Mononuclear cell (primary cell): Measurements from ENCODE around the gene SH3TC2. TPM values are rescaled to one million over a fixed set of nuclear protein-coding genes. Genes with fewer than 3 reads are reported as not detected.

Experiments used
- H3K27me3 ChIP-seq: 2 replicates; pipeline ENCODE4 v1.6.0; 2011; ENCODE audit warnings: low read length, control low read depth; ENCODE audit not compliant: insufficient read depth
- H3K4me1 ChIP-seq: 2 replicates; pipeline ENCODE4 v1.5.1; 2011; ENCODE audit warnings: mild to moderate bottlenecking, low read length, control low read depth; ENCODE audit not compliant: insufficient read depth
- H3K4me3 ChIP-seq: 2 replicates; pipeline ENCODE4 v1.5.1; 2011; ENCODE audit warnings: mild to moderate bottlenecking, low read length, moderate library complexity
- H3K9me3 ChIP-seq: 2 replicates; pipeline ENCODE4 v1.5.1; 2011; ENCODE audit warnings: low read depth, mild to moderate bottlenecking, control low read depth, low read length
- total RNA-seq: library from RNA; depleted of rRNA; stranded (reverse); fragments of >200 nt; gene quantifications from one replicate; pipeline ENCODE4 v1.2.3, GENCODE V29; 2012

The SH3TC2 gene
- total RNA-seq, 1 donor, result 3.7 TPM

DNA sequence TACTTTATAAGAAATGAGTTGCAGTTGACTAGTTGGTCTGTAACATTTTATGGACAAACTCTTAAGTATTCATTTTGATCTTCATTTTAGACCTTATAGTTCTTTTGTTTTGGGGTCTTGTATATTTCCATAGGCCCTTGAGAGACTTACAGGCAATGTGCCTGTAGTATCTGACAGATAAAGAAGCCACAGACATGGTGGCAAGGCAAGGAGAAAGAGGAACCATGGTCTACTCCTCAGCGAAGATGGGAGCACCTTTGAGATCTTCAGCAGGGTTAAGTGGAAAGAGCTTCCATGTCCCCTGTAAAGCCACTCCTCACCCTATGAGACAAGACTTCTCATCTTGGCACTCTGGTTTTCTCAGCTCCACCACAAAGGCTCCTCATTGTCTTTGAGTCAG is 56.4 kb downstream of the SH3TC2 start:
- Histone ChIP-seq H3K4me1 (no peaks in the 10 kb centered on the region), H3K4me3 (no peak overlapping the region), H3K9me3 (no peaks in the 10 kb centered on the region), H3K27me3 (no peaks in the 10 kb centered on the region)

DNA sequence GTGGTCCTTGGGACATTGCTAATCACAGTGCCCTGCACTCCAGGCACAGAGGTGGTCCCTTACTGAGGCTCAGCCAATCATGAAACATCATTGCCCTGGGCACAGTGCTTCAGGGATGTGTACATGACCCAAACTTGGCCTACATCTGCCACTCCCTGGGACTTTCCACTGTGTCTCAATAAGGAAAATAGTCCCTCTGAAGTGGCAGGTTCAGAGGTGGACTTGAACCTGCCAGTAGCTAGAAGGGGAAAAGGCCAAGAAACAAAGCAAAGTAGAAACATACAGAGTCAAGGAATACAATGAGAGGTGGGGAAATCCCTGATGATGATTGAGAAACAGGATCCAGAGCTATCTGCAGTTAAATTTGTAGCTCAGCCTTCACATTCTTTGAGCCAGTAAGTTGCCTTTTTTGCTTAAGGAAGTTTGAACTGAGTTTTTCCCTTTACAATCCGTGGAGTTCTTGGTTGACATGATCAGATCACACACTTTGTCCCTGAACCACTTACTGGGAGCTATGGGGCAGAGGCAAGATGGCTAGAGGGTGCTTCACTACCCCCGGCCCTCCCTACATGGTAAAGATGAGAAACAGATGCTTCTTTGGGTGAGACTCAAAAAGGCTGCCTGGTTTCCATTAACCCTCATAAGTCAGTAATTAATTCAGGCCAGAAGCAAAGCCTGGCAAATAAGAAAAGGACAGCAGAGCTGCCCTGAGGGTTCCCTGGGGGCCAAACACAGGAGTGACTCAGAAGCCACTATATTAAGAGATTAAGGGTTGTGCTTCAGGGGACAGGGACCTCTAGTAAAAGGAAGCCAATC is 57.6 kb downstream of the SH3TC2 start:
- H3K9me3 ChIP-seq, result no peaks in the 10 kb centered on the region
- H3K27me3 ChIP-seq, result no peaks in the 10 kb centered on the region
- no peaks in the 10 kb centered on the region for H3K4me1 ChIP-seq
- H3K4me3 ChIP-seq, result no peak overlapping the region

DNA sequence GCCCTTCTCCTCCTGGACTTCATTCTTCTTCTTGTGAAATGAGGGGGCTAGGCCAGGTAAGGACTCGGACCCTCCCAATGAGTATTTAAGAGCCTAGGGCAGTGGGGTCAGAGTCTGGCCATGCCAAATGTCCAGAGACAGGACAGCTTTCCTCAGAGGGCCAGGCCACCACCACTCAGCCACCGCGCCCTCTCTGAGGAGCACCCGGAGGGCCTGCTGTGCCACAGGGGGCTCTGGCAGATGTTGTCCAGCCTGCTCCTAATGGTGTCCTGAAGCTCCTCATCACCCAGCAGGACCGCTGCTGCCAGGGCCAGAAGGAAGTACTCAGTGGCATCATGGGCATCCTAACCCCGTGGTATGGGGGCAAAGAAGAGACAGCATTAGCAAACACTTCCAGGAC is 58.3 kb downstream of the SH3TC2 start:
- Histone ChIP-seq H3K27me3 (no peaks in the 10 kb centered on the region), H3K9me3 (no peaks in the 10 kb centered on the region), H3K4me3 (no peak overlapping the region), H3K4me1 (no peaks in the 10 kb centered on the region)

DNA sequence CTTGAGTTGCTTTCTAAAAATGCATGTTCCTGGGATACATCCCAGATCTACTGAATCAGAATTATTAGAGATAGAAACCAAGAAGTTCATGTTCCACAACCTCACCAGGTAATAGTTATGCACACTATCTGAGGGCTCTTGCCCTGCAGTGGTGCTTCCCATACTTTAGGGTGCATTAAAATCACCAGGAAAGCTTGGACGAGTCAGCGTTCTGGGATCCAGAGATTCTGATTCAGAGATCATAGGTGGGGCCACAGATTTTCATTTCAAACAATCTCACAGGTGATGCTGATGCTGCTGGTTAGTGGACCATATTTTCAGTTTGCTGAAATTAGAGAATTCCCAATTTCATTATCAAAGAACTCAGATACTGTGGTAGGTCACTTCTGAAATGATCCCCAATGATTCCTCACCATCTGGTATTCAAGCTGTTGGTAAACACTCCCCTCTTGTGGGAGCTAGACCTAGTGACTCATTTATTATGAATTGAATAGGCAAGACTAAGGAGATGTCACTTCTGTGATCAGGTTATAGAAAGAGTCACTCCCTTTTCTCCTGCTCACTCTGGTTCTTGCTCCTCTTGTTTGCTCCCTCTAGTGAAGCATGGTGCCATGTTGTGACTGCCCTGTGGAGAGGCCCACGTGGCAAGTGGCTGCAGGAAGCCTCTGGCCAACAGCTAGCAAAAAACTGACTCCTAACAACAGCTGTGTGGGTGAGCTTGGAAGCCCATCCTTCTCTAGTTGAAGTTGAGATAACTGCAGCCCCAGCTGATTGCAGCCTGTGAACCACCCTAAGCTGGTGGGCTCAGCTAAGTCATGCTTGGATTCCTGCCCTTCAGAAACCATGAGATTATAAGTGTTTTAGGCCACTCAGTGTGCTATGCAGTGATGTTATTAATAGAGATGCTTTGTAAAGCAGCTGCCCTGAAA is 59.8 kb downstream of the SH3TC2 start:
- Histone ChIP-seq H3K4me3 (no peak overlapping the region), H3K27me3 (no peaks in the 10 kb centered on the region), H3K4me1 (no peaks in the 10 kb centered on the region), H3K9me3 (no peaks in the 10 kb centered on the region)

DNA sequence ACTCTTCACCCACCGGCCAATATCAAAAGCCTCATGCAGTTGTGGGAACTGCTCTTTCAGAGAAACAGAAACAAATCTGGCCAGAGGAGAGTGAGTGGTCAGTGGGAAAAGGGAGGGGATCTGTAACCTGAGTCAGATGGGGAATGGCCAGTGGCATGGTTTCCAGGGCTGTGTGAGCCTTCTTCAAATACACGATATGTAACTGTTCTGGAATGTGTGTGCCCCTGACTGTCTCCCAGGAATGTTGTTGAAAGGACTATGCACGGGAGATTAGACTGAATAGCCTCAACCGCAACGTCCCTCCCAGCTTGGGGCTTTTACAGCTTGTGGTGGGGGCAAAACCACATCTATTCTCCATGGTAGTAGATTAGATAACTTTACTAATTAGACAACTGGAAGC is 60.8 kb downstream of the SH3TC2 start:
- H3K4me3 ChIP-seq, result no peak overlapping the region
- no peaks in the 10 kb centered on the region for H3K4me1 ChIP-seq
- H3K9me3 ChIP-seq, result no peaks in the 10 kb centered on the region
- no peaks in the 10 kb centered on the region for H3K27me3 ChIP-seq

DNA sequence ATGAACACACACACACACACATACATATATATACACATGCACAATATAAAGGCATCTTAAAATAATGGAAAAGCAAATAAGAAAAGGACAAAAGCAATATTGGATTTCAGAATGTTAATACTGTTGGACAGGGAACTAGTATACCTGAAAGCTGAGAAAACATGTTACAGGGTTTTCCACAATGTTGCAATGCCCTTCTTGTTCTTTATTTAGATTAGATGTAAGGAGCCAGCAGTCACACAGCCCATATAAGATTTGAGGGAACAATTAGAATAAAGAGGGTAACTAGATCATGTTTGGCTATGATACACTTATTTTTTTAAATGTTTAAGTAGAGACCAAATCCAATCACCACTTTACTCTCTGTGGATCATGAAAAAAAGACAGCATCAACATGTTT is 61.7 kb downstream of the SH3TC2 start:
- Histone ChIP-seq H3K4me1 (no peaks in the 10 kb centered on the region), H3K4me3 (no peak overlapping the region), H3K9me3 (no peaks in the 10 kb centered on the region)

DNA sequence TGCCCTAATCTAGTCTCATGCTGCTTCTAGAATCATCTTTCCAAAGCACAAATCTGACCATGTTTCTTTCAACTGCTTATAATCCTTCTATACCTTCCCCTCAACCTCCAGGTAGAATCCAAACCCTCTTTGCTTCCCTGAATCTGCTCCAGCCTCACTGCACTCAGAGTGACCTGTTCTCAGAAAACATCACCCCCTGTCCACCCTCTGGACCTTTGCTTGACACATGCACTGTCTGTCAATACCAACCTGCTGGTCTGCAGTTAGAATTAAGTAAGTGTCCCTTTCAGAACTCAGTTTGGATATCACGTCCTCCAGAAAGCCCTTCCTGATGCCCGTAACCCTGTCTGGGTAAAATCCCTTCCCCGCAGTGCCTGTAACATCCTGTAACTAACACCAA is 63.1 kb downstream of the SH3TC2 start:
- no peaks in the 10 kb centered on the region for H3K27me3 ChIP-seq
- H3K4me1 ChIP-seq, result no peaks in the 10 kb centered on the region
- no peaks in the 10 kb centered on the region for H3K9me3 ChIP-seq
- no peak overlapping the region for H3K4me3 ChIP-seq

More for the DNA sequence above, 61.7 kb downstream of the SH3TC2 start:
- no peaks in the 10 kb centered on the region for H3K27me3 ChIP-seq

DNA sequence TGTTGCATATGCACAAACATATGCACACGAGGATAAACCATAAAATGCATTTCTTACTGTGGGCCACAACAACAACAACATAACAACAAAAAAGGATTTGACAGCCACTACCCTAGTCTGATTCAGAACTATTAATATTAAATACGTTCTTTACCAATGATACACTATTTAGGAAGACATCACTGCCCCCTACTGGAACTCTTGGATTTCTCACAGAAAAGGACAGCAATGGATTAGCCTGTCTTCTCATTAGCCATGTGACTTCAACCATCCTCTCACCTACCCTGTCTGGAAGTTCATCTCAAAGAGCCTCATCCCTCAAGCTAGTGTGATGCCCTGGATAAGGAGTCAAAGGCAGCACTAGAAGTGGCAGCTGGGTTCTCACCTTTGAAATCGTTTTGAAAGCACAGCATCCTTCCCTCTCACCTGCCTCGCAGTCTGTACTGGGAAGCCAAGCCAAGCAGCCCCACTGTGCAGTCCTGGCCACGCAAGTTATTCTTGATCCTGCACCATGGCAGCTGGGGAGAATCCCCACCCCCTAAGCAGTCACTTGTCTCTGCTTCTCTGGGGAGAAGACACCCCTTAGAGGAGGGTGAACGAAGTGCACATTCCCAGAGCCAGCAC is 64.6 kb downstream of the SH3TC2 start:
- H3K4me3 ChIP-seq, result no peak overlapping the region
- H3K4me1 ChIP-seq, result no peaks in the 10 kb centered on the region
- no peaks in the 10 kb centered on the region for H3K27me3 ChIP-seq
- H3K9me3 ChIP-seq, result no peaks in the 10 kb centered on the region

DNA sequence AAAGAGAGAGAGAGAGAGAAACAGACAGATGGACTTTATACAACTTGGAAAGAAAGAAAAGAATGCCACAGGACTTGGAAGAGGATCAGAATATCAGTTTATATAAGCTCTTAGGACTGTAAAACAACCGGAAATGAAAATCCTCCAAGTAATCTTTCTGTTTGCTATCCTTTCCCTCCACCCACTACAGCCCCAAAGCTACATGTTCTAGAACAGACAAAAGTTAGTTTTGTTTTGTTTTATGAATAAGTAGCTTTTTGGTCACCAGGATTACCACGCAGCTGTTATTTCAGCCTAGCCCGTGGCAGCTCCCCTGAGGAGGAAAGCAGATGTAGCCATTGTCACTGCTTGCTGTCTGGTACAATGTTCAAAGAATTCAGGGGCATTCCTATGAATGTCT is 66.6 kb downstream of the SH3TC2 start:
- no peak overlapping the region for H3K4me3 ChIP-seq
- H3K27me3 ChIP-seq, result no peaks in the 10 kb centered on the region
- no peaks in the 10 kb centered on the region for H3K4me1 ChIP-seq
- no peaks in the 10 kb centered on the region for H3K9me3 ChIP-seq

DNA sequence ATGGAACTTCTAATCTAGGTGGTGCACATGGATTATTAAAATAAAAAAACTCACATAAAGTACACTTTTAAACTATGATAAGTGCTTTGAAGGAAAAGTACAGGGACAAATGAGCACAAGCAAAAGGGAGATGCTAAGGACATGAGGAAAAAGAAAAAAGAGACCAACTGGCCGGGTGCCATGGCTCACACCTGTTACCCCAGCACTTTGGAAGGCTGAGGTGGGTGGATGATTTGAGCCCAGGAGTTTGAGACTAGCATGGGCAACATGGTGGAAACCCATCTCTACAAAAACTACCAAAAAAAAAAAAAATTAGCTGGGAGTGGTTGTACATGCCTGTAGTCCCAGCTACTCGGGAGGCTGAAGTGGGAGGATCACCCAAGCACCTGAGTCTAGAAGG is 67.1 kb downstream of the SH3TC2 start:
- Histone ChIP-seq H3K27me3 (no peaks in the 10 kb centered on the region), H3K9me3 (no peaks in the 10 kb centered on the region), H3K4me1 (no peaks in the 10 kb centered on the region), H3K4me3 (no peak overlapping the region)

DNA sequence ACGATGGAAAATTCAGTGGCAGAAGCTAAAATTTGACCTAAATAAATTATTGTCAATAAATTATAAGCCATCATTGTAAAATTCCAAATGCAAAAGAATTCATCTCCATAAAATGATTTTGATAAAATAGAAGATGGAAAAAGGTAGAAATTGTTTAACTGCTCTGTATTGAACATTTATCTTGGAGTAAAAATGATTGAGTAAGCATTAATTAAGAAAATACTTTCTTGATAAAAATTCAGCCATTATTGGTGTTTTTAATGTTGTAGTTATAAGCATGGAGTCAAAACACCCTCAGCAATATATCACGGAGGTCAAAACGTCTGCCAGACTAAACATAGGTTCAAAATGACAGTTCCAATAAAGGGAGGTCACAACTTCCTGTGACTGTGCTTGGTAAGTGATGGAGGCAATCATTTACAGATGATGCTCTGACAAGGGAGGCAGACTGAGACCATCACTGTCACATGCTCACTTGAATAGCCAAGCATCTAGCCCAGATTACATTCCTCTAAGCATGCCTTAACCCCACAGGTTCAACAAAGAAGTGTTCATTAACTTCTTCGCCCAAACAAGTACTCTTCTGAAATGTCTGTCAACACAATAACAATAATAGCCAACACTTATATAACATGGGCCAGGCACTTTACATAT is 69.5 kb downstream of the SH3TC2 start:
- Histone ChIP-seq H3K9me3 (no peaks in the 10 kb centered on the region), H3K27me3 (no peaks in the 10 kb centered on the region), H3K4me3 (no peak overlapping the region), H3K4me1 (no peaks in the 10 kb centered on the region)

DNA sequence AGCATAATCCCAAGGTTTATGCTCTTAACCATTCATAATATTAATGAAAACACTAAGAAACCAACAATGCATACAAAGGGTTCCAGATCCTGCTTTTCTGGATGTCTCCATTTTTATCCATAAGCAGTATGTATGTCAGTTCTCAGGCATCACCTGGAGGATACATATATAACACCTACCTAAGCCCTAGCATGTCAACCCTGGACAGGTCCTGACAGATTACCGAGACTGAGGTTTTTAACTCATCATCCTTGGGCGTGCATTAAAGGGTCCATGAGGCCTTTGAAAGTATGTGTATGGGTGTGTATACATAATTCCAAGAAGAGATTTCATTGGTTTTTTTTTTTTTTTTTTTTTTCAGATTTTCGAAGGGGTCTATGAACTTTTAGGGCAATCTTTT is 70.6 kb downstream of the SH3TC2 start:
- Histone ChIP-seq H3K27me3 (no peaks in the 10 kb centered on the region), H3K4me3 (no peak overlapping the region), H3K9me3 (no peaks in the 10 kb centered on the region), H3K4me1 (no peaks in the 10 kb centered on the region)

DNA sequence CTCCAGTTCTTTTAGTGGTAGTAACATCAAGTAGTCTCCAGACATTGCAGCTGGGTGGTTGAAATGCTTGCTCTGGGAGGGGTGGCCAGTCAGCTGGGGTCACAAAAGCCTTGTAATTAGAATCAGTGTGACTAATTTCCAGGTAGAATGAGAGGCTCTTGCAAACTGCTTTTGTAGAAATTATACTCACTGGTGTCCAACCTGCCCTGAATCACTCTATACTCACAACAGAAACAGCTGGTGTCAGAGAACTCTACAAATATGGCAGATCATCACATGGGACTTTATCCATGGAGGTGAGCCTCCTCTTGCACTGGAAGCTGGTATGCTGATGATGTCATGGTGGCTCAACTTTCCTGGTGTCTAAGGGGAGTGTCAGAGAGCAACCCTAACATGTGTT is 71.3 kb downstream of the SH3TC2 start:
- H3K9me3 ChIP-seq, result no peaks in the 10 kb centered on the region
- no peaks in the 10 kb centered on the region for H3K4me1 ChIP-seq
- no peak overlapping the region for H3K4me3 ChIP-seq
- H3K27me3 ChIP-seq, result no peaks in the 10 kb centered on the region

DNA sequence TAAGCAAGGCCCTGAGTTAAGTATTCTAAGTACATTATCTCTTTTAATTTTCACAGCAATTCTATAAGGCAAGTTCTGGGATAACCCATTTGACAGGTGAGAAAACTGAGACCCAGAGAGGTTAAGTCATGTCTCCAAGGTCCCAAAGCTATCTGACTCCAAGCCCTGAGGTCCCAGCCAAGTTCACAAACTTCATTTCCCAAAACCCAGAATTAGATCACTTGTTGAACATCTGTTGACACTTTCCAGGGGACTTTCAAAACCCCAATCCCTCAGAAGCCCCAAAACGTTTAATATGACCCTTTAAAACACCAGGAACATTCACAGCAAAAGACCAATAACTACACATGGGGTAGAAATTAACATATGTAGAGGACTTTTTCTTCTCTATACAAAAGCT is 72.0 kb downstream of the SH3TC2 start:
- Histone ChIP-seq H3K9me3 (no peaks in the 10 kb centered on the region), H3K4me3 (no peak overlapping the region), H3K4me1 (no peaks in the 10 kb centered on the region), H3K27me3 (no peaks in the 10 kb centered on the region)

DNA sequence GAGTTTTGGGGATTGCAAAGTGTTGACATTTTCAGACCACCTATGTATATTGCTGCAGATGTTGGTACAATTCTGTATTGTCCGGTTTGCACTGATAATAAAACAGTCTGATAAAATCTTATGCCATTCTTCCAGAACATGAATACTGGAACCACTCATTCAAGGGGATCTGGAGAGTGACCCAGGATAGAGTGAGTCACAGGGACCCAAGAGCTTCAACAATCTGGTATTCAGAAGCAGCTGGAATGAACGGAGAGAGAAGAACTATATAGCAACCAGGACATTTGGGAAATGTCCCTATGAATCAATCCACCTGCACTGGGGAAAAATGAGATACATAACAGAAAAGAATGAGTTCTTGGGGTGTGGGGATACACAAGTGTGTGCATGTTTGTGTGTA is 73.3 kb downstream of the SH3TC2 start:
- H3K4me1 ChIP-seq, result no peaks in the 10 kb centered on the region
- H3K9me3 ChIP-seq, result no peaks in the 10 kb centered on the region
- no peak overlapping the region for H3K4me3 ChIP-seq
- H3K27me3 ChIP-seq, result no peaks in the 10 kb centered on the region
